H1 (cell line): ENCODE data around the gene MACROD2. TPM values are rescaled to one million over a fixed set of nuclear protein-coding genes. Genes with fewer than 3 reads are reported as not detected.

Experiments used
- CTCF ChIA-PET: fragments of 300-600 bp; sonication (Branson Sonifier 250); formaldehyde crosslinking; loops from one replicate; lab custom pipeline; 2021; ENCODE audit not compliant: partially characterized antibody; lab: Charles Lee
- POLR2A ChIA-PET: fragments of 300-600 bp; sonication (Branson Sonifier 250); formaldehyde crosslinking; loops from one replicate; lab custom pipeline; 2021; ENCODE audit warnings: inconsistent platforms; ENCODE audit not compliant: partially characterized antibody; lab: Charles Lee
- DNase-seq, 2 experiments: peaks; one replicate each; pipeline versions ENCODE4 v3.0.0 to v3.0.0-alpha.2; 2010 to 2022; ENCODE audit warnings: low spot score in 2 of 2, low read depth in 1 of 2, mixed read lengths in 1 of 2
- FAIRE-seq: peaks from 2 replicates; lab custom pipeline; 2011; peaks lifted over from hg19 to GRCh38; lab: Jason Lieb, UNC
- H2AFZ ChIP-seq: 2 replicates; pipeline ENCODE4 v1.8.1; 2012; ENCODE audit warnings: low read length, inconsistent platforms
- H2AK5ac ChIP-seq: 2 replicates; pipeline ENCODE4 v1.6.1; 2013; ENCODE audit warnings: low read depth, low read length
- H2BK120ac ChIP-seq: replicated peaks from 2 replicates; pipeline ENCODE3; 2013; ENCODE audit warnings: low read depth, low read length, inconsistent platforms
- H2BK12ac ChIP-seq: 2 replicates; pipeline ENCODE4 v1.6.1; 2013; ENCODE audit warnings: low read depth, low read length
- H2BK15ac ChIP-seq: 2 replicates; pipeline ENCODE4 v1.6.1; 2013; ENCODE audit warnings: low read length
- H2BK20ac ChIP-seq: 2 replicates; pipeline ENCODE4 v1.6.1; 2013; ENCODE audit warnings: low read length
- H2BK5ac ChIP-seq: 2 replicates; pipeline ENCODE4 v1.6.1; 2013; ENCODE audit warnings: low read depth, low read length
- H3K14ac ChIP-seq: 2 replicates; pipeline ENCODE4 v1.6.1; 2013; ENCODE audit warnings: inconsistent platforms; ENCODE audit not compliant: insufficient read length
- H3K18ac ChIP-seq: 2 replicates; pipeline ENCODE4 v1.6.1; 2013; ENCODE audit warnings: low read length; ENCODE audit errors: extremely low read depth
- H3K23ac ChIP-seq: 2 replicates; pipeline ENCODE4 v1.6.1; 2013; ENCODE audit warnings: inconsistent platforms; ENCODE audit not compliant: insufficient read length
- H3K23me2 ChIP-seq: 2 replicates; pipeline ENCODE4 v1.6.1; 2013; ENCODE audit warnings: low read depth, low read length
- H3K27ac ChIP-seq: 2 replicates; pipeline ENCODE4 v1.6.1; 2011; ENCODE audit warnings: low read depth, low read length, inconsistent platforms
- H3K27me3 ChIP-seq, 4 experiments: replicated peaks in 1 of 4; 1 replicate in 1 of 4; 2 replicates in 3 of 4; pipeline versions ENCODE4 v1.6.1 to v1.8.1; 2011 to 2013; ENCODE audit warnings: low read length in 3 of 4, mild to moderate bottlenecking in 3 of 4, inconsistent platforms in 2 of 4, mixed read lengths in 2 of 4, moderate library complexity in 1 of 4; ENCODE audit not compliant: control insufficient read depth in 3 of 4, insufficient read depth in 3 of 4; ENCODE audit errors: extremely low read depth in 1 of 4
- H3K36me3 ChIP-seq, 4 experiments: 2 replicates each; pipeline versions ENCODE4 v1.6.1 to v1.8.1; 2011 to 2013; ENCODE audit warnings: mild to moderate bottlenecking in 4 of 4, low read length in 3 of 4, moderate library complexity in 2 of 4, control low read depth in 1 of 4, inconsistent platforms in 1 of 4; ENCODE audit not compliant: insufficient read depth in 4 of 4, control insufficient read depth in 2 of 4
- H3K4ac ChIP-seq: replicated peaks from 2 replicates; pipeline ENCODE3; 2013; ENCODE audit warnings: low read length, low read depth, mixed read lengths, inconsistent platforms; ENCODE audit not compliant: insufficient read length
- H3K4me1 ChIP-seq, 4 experiments: replicated peaks in 1 of 4; 1 replicate in 1 of 4; 2 replicates in 3 of 4; pipeline versions ENCODE4 v1.6.1 to v1.8.1; 2011 to 2013; ENCODE audit warnings: low read length in 3 of 4, inconsistent platforms in 2 of 4, mixed read lengths in 1 of 4; ENCODE audit not compliant: insufficient read depth in 4 of 4, control insufficient read depth in 3 of 4
- H3K4me2 ChIP-seq, 2 experiments: 2 replicates each; pipeline versions ENCODE4 v1.6.1 to v1.8.1; 2011 to 2013; ENCODE audit warnings: low read depth in 2 of 2, low read length in 2 of 2, control low read depth in 1 of 2, inconsistent platforms in 1 of 2, mild to moderate bottlenecking in 1 of 2; ENCODE audit not compliant: insufficient read depth in 1 of 2
- H3K4me3 ChIP-seq, 4 experiments: fragments of 200-600, 300-600 bp in 1 of 4; sonication (generic), shearing (Covaris generic), sonication (Bioruptor Twin) in 1 of 4; 2 replicates each; pipeline versions ENCODE4 v1.5.1 to v1.8.1; 2011 to 2016; ENCODE audit warnings: low read length in 4 of 4, low read depth in 3 of 4, control low read depth in 2 of 4, inconsistent platforms in 2 of 4, mild to moderate bottlenecking in 2 of 4, mixed read lengths in 1 of 4, moderate library complexity in 1 of 4; ENCODE audit not compliant: insufficient read depth in 2 of 4; ENCODE audit errors: extremely low read depth in 1 of 4
- H3K56ac ChIP-seq: replicated peaks from 2 replicates; pipeline ENCODE3; 2013; ENCODE audit warnings: low read depth, mild to moderate bottlenecking, mixed read lengths, low read length, inconsistent platforms; ENCODE audit not compliant: insufficient read length
- H3K79me1 ChIP-seq: 2 replicates; pipeline ENCODE4 v1.6.1; 2013; ENCODE audit warnings: low read depth, low read length, control low read depth
- H3K79me2 ChIP-seq, 2 experiments: 2 replicates each; pipeline versions ENCODE4 v1.6.1 to v1.8.1; 2012 to 2013; ENCODE audit warnings: low read length in 2 of 2, mild to moderate bottlenecking in 2 of 2, inconsistent platforms in 1 of 2; ENCODE audit not compliant: insufficient read depth in 2 of 2, control insufficient read depth in 1 of 2
- H3K9ac ChIP-seq, 4 experiments: replicated peaks in 1 of 4; 1 replicate in 1 of 4; 2 replicates in 3 of 4; pipeline versions ENCODE4 v1.6.1 to v1.8.1; 2011 to 2013; ENCODE audit warnings: low read depth in 3 of 4, low read length in 3 of 4, control low read depth in 2 of 4, mild to moderate bottlenecking in 2 of 4, moderate library complexity in 2 of 4, inconsistent platforms in 1 of 4; ENCODE audit errors: extremely low read depth in 1 of 4
- H3K9me3 ChIP-seq, 2 experiments: 2 replicates each; pipeline versions ENCODE4 v1.6.1 to v1.8.1; 2012 to 2013; ENCODE audit warnings: mild to moderate bottlenecking in 2 of 2, moderate library complexity in 2 of 2, control low read depth in 1 of 2, inconsistent platforms in 1 of 2, low read depth in 1 of 2, low read length in 1 of 2, mixed read lengths in 1 of 2; ENCODE audit not compliant: insufficient read depth in 2 of 2
- H4K20me1 ChIP-seq, 2 experiments: replicated peaks in 1 of 2; 2 replicates each; pipeline versions ENCODE3 to v1.8.1; 2011 to 2013; ENCODE audit warnings: inconsistent platforms in 2 of 2, low read length in 2 of 2, mild to moderate bottlenecking in 1 of 2; ENCODE audit not compliant: insufficient read depth in 2 of 2, control insufficient read depth in 1 of 2
- H4K5ac ChIP-seq: 2 replicates; pipeline ENCODE4 v1.6.1; 2013; ENCODE audit warnings: low read length, low read depth, mixed read lengths, inconsistent platforms; ENCODE audit not compliant: insufficient read length
- H4K8ac ChIP-seq: 2 replicates; pipeline ENCODE4 v1.8.0; 2013; ENCODE audit warnings: mild to moderate bottlenecking, moderate library complexity, low read length, inconsistent platforms; ENCODE audit not compliant: insufficient read depth; ENCODE audit errors: extremely low read depth
- H4K91ac ChIP-seq: replicated peaks from 2 replicates; pipeline ENCODE3; 2013; ENCODE audit warnings: low read length, mixed read lengths, inconsistent platforms; ENCODE audit not compliant: insufficient read length
- RAD21 ChIP-seq, 2 experiments: IDR thresholded peaks in 1 of 2; conservative IDR thresholded peaks in 1 of 2; 2 replicates each; pipeline ENCODE4 v1.6.1; 2011; ENCODE audit warnings: low read depth in 2 of 2, low read length in 2 of 2, improper control_type of control experiment in 1 of 2, inconsistent platforms in 1 of 2, mild to moderate bottlenecking in 1 of 2, moderate library complexity in 1 of 2
- WGBS, 2 experiments: shearing (Covaris generic) in 1 of 2; methylation state at CpG; one replicate each; pipeline versions ENCODE4 v1.1.6 to v1.1.7; 2013 to 2015; ENCODE audit warnings: low lambda C conversion rate in 2 of 2, mixed read lengths in 2 of 2, inconsistent platforms in 1 of 2, low coverage in 1 of 2, missing lambda C conversion rate in 1 of 2; ENCODE audit not compliant: insufficient replicate concordance in 2 of 2, insufficient coverage in 1 of 2, insufficient read length in 1 of 2; ENCODE audit errors: extremely low coverage in 1 of 2, missing lambda C conversion rate in 1 of 2; 5-methylcytosine and 5-hydroxymethylcytosine counted together
- polyA plus RNA-seq, 7 experiments: library from polyadenylated mRNA; depleted of rRNA in 3 of 7; stranded (reverse) in 5 of 7; unstranded in 2 of 7; fragments of >200 nt in 5 of 7; fragments of 200-250 nt in 2 of 7; gene quantifications; 1 replicate in 5 of 7; 2 replicates in 1 of 7; 4 replicates in 1 of 7; pipeline versions ENCODE4 v1.2.1 to v1.2.3, GENCODE V29; 2011 to 2013; ENCODE audit warnings: missing spikeins in 2 of 7, mixed read lengths in 2 of 7
- total RNA-seq: library from RNA; stranded (reverse); fragmentation: NEBNext Ultra II Directional; extraction: Animal tissue kit (Norgen Biotek cat#: 25700); gene quantifications from 2 replicates; pipeline ENCODE4 v1.2.1, GENCODE V29; 2021

The MACROD2 gene
- total and polyA plus RNA-seq, 2 of the 8 experiments (the other 6 are each of a cell fraction or from before 2014, with no cell fraction given): 0.70 to 3.9 TPM

GRCh38 chr20:14616003-14616402 lies 620.7 kb downstream of the MACROD2 start:
- TF ChIP-seq RAD21 (IDR thresholded peaks at IDR 0.05 in 1 of 2, conservative IDR thresholded peaks at IDR 0.05 in 1 of 2; ENCODE audit: low read depth in 2 of 2, low read length in 2 of 2): no peak
- no peak overlapping the region for H3K18ac ChIP-seq
- H3K79me1 ChIP-seq: no peaks in the 10 kb centered on the region
- H4K91ac ChIP-seq: no peak overlapping the region
- CTCF ChIA-PET: no interaction called here
- no peaks in the 10 kb centered on the region for H4K20me1 ChIP-seq
- no peak overlapping the region for H2BK120ac ChIP-seq
- no peak overlapping the region for H4K8ac ChIP-seq
- H3K9ac ChIP-seq: no peak overlapping the region
- H3K4me1 ChIP-seq: peaks cover 0 to 9% (median 1%) of the 10 kb centered on the region in 4 experiments; a peak in 1 of 7 replicates
- 93% methylated on average over 3 of the region's 3 CpGs; no CpG with 5 or more reads in 1 of the 2 experiments for WGBS, 2 experiments
- no peaks in the 10 kb centered on the region for H3K9me3 ChIP-seq
- H3K36me3 ChIP-seq: no peaks in the 10 kb centered on the region; a peak in 1 of 8 replicates
- FAIRE-seq: no peak
- H3K4ac ChIP-seq: no peak overlapping the region
- no peaks in the 10 kb centered on the region; the same call in 1 of the 2 replicates for H3K23me2 ChIP-seq
- H3K4me2 ChIP-seq: no peak overlapping the region
- H3K23ac ChIP-seq: no peak overlapping the region
- no peak overlapping the region for H3K56ac ChIP-seq
- H3K27me3 ChIP-seq: no peaks in the 10 kb centered on the region
- no peak overlapping the region for H3K27ac ChIP-seq
- no peak overlapping the region for H2AFZ ChIP-seq
- no peak overlapping the region for H2BK20ac ChIP-seq
- H4K5ac ChIP-seq: no peak overlapping the region
- no peak overlapping the region for H2BK5ac ChIP-seq
- no peak overlapping the region for H2AK5ac ChIP-seq
- H3K14ac ChIP-seq: no peak overlapping the region
- H2BK15ac ChIP-seq: no peak overlapping the region; the same call in 1 of the 2 replicates
- POLR2A ChIA-PET: no interaction called here
- no peak overlapping the region for H2BK12ac ChIP-seq
- H3K4me3 ChIP-seq: no peak overlapping the region
- no peak for DNase-seq
- H3K79me2 ChIP-seq: no peaks in the 10 kb centered on the region
